Measurements from ENCODE around the gene FRMD4A.
"Not testable (repeated sequence)": the region's sequence is repeated elsewhere in the genome, so short reads cannot be mapped to it uniquely, and the experiment has no call there.

FRMD4A gene

DNA sequence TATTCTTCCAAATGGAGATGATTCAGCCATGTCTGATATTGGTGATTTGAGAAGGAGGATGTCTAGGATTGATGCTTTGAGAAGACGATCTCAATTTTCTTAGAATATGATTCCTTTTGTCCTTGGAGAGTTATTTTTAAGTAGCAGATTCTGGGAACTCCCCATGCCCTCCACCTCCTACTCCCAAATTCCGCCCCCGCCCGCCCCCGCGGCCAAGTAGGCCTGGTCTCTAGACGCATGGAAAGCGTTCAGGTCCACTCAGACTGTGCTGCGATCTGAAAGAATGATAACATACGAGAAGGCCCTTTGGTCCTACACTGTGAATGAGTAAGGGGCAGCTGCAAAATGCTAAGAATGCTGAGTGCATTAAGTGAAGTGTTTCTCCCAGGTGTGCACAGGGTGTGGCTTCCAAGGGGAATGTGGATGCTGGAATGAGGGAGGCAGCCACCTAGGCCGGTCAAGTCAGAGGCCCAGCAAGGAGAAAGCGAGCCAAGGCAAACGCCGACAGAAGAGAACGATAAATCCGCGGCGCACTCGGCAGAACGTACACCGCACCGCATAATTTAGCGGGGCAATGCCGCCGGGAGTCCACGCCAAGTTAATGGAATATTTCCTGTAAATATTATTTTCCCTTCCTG lies 601.7 kb downstream of the FRMD4A start:
- DNase-seq = no peak

DNA sequence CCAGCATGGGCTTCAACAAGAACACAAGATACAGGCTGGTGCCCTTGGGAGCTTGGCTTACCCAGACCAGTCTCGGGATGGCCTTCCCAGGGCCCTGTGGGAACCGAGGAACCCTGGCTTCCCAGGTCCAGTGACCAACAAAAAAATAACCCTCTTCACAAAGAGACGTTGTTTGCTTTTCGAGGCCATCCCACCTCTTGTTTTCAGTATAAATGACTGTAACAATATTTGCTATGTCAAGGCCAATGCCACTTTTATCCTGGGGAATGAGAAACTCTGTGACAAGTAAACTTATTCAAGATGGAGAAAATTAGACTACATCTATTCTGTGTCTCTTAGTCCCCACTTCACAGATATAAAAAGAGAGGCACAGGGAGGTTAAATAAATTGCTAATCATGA lies 605.1 kb downstream of the FRMD4A start:
- no peak for DNase-seq

DNA sequence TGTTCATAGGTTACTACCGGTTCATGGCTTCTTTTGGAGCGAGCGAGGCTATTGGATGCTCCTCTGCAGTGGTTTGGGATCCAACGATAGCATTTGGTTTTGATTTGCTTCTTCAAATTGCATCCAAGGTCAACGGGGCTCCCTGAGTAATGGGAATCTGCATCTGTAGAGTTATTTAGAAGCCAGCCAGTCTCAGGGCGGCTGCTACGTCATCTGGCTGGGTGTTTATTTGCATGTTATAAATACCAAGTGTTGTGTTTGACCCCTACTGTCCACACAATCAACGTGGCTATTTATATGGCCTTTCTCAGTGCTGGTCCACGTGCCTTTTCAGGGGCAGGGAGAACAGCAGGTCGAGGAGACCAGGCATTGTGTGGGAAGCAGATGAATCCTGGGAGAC lies 606.2 kb downstream of the FRMD4A start:
- no peak for DNase-seq

DNA sequence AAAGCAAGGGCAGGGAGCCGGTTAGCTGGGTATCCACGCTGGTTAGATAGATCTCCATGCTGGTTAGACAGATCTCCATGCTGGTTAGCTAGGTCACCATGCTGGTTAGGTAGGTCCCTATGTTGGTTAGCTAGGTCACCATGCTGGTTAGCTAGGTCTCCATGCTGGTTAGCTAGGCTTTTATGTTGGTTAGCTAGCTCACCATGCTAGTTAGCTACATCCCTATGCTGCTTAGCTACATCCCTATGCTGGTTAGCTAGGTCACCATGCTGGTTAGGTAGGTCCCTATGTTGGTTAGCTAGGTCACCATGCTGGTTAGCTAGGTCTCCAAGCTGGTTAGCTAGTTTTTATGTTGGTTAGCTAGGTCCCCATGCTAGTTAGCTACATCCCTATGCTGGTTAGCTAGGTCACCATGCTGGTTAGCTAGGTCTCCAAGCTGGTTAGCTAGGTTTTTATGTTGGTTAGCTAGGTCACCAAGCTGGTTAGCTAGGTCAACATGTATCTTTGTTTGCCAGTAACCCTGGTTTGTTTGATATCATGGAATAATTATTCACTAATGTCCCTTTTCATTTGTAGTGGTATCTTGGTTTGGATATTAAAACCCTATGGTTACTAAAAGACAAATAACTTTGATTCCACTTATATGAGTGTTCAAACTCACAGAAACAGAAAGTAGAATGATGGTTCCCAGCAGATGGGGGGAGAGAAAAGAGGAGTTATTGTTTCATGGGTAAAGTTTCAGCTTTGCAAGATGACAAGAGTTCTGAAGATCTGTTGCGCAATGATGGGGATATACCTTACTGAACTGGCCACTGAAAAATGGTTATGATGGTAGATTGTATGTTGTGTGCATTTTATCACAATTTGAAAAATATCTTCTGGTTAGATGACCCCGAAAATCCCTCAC lies 607.7 kb downstream of the FRMD4A start:
- no peak for DNase-seq

DNA sequence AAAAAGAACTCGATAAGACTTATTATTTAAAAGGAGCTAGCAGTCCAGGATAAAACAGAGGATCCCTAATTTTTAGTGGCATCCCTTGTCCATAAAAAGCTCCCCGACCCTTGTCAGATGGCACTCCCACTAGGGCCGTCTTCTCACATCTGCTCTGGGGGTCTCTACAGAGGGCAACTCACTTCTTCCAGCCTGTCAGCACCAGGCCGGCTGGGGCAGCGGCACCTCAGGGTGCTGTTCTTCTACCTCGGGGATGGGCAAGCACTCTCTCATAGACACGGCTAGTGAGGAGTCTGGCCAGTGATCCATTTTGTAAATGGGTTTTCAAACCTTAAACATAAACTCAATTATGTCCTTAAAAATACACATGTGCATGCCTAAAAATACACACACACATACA lies 609.2 kb downstream of the FRMD4A start:
- DNase-seq = no peak

DNA sequence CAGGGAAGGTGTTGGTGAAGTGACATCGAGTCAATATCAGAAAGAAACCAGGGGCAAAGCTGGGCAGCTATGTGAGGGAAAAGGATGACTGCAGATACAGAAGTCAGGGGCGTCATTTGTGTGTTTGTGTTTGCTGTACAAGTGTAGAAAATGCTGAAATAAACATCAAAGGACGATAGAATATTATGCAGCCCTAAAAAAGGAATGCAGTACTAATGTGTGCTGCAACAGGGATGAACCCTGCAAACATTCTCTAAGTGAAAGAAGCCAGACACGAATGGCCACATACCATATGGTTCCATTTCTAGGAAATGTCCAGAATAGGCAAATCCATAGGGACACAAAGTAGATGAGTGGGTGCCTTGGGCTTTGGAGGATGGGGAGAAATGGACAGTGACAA lies 610.0 kb downstream of the FRMD4A start:
- no peak for DNase-seq

DNA sequence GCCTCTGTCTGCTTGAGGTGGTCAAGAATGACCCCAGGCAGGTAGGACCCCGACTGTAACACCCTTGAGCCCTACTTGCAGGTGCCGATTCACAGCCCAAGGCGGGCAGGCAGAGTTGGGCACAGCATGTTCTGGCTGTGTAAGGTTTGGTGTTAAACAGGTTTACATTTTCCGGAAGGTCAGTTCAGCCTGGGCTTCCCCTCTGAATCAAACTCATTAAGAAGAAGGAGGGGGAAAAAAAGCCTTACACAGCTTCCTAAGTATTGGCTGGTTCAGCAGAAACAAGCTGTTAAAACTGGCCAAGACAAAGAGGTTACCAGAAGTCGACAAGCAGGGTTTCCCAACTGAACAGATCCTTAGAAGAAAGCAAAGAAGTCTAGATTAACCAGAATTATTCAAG lies 611.3 kb downstream of the FRMD4A start:
- DNase-seq = no peak

DNA sequence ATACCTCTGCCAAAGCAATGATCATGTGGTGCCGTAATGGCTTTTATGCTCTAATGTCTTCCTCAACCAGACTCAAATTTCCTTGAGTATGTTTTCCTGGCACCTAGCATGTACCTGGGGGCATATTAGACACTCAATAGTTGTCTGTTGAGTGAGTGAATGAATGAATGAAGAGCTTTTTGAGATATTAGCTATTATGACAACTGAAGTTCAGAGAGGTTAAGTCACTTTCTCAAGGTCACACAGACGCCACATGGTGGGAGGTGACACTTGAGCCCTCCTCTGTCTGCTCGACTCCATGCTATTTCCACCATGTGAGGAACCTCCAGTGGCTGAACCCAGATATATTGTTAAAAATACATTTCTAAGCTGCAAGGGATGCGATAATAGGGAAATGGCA lies 611.9 kb downstream of the FRMD4A start:
- DNase-seq = no peak

DNA sequence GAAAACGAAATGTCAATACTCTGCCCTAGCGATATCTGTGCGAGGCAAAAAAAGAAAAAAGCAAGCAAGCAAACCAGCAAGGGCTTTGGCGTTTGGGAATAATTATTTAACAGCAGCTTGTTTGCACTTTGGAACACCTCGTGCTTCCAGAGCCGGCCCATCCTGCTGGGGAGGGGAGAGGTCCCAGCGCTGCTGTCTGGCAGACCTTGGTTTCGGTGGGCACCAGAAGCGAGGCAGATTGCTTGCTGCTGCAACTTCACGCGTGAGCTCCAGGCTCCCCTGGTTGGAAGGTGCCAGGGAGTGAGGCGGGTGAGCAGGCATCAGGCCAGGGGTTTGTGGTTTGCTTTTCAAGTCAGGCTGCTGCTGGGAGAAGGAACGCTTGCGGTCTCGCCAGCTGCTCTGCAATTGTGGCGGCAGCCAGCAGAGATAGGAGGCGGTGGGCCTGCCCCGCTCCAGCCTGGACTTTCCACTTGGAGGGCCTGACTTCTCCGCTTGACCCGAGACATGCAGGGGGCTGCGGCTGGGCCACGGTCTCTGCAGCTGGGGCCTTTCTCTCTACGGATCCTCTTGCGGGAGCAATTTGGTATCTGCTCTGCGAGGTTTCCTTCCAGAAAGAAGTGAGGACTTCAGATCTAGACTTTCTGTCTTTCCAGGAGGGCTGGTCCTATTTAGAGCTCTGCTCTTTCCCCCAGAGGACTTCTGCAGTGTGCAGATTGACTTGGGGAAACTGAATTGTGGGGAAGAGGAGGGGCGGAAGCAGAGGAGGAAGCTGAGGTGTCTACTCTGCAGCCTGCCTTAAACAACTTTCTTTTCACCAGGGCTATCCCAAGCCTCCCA lies 612.6 kb downstream of the FRMD4A start:
- peak; percentile 10 for DNase-seq

DNA sequence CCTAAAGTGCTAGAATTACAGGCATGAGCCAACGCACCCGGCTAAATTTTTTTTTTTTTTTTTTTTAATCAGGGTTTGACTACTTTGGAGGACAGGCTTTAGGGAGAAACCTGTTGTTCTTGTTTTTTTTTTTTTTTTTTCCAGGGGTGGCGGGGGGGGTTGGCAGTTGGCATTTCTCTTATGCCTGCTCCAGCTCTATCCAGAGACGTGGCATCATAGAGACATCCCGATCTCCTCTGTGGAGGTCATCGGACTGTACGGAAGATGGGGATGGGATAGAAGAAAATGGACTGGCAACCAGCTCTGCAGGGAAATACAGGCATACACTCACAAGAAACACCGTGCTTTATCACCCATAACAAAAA lies 613.2 kb downstream of the FRMD4A start:
- DNase-seq = no peak

DNA sequence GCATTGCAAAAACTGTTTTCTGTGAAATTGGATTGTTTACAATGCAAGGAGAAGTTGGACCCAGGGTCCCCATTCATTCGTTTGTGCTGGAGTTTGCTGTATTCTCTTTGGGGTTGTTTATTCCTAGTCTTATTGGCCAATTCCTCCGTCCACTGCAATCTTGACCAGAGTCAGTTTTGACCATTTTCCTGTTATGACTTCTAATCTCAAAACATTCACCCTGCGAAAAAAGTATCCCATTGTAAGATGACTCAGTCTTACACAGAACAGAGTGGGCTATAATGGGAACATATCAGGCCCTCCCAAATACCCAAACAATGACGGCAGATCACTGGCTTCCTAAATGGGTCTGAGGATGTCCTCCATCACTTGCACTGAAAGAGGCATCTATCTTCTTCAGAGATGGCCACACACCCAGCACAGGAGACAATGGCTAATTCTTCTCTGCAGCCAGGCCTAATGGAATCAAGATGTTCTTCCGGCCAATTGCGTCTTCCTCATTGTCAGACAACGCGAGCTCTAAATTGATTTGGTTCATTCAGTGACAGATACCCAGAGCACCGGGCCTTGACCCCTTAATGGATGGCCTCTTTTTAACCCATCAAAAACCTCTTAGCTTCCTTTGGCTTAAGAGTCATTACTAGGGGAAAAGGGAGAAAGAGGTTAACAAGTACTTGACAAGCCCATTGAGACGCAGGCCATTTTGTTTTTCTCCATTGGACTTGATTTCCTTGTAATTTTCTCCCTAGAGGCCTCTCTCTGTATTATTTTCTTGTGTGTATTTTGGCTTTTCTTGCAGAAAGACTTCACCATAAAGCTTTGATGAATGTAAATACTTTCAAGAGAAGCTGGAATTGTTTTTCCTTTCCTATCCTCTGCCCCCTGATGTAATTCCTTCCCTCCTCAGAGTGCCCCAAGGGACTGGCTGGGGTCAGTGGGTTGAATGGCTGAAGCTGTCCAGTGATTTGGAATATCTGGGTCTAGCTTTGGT lies 614.3 kb downstream of the FRMD4A start:
- DNase-seq = no peak

DNA sequence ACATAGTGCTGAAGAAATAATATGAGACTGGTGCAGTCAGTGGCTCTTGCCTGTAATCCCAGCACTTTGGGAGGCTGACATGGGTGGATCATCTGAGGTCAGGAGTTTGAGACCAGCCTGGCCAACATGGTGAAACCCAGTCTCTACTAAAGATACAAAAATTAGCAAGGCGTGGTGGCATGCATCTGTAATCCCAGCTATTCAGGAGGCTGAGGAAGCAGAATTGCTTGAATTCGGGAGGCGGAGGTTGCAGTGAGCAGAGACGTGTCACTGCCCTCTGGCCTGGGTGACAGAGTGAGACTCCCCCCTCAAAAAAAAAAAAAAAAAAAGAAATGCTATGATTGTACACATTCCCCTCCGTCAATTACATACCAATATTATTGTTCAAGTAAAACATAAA lies 615.1 kb downstream of the FRMD4A start:
- DNase-seq = not testable (repeated sequence)

DNA sequence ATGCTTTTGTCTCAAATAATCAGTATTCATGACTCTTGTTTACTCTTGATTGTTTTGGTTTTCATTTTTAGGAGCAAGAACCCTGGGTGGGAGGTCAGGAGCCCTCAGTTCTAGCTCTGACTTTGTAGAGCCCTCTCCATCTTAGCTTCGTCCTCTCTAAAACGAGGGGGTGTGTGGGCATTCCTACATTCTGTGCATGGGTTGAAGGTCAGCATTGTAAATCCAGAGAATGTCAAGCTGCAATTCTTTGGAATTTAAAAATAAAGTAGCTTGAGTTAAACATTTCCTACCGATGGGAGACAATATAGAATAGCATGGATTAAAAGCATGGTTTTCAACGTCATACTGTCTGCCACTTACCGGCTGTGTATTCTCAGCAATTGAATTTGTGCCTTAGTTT lies 615.6 kb downstream of the FRMD4A start:
- no peak for DNase-seq

DNA sequence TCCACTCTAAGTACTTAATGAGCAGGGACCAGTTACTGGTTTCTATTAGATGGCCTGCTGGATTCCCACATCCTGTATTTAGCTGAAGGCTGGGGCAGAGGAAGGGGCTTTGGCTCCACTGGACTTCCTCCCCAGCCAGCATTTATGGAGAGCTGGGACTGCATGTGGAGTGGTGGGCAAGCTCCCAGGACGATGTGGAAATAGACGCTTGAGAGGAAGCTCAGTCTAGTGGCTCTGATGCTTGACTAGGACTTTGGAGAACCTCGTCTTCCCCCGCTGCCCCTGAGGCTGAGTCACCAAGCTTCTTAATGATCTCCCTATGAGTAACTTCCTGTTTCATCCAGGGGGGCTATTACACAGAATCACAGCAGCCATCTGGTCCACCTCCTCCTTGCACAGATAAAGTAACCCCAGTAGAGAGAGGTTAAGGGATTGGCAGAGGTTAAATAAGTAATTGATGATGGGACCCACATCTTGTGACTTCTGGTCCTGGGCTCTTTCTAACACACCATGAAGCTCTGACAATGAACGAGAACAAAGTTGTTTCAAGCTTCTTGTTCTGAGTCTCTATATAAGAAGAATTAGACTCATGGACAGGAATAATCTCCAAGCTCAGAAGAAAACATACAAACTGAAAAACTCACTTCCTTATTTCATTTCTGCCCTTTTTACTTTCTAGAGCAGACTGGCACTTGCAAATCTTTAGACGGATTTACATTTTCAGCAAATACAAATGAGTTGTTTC lies 617.7 kb downstream of the FRMD4A start:
- DNase-seq = peak; percentile 3

DNA sequence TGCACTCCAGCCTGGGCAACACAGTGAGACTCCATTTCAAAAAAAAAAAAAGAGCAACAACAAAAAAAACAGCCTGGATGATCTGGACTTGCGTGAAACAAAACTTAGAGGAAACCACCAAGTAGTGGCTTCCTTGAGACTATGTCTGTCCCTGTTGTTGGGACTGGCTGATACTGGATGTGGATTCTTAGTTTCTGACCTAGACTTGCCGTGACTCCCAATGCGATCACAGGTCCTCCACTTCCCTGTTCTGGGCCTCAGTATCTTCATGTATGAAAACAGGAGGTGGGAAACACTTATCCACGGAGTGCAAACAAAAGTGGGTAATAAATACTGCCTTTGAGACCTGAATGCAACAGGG lies 618.3 kb downstream of the FRMD4A start:
- no peak for DNase-seq

DNA sequence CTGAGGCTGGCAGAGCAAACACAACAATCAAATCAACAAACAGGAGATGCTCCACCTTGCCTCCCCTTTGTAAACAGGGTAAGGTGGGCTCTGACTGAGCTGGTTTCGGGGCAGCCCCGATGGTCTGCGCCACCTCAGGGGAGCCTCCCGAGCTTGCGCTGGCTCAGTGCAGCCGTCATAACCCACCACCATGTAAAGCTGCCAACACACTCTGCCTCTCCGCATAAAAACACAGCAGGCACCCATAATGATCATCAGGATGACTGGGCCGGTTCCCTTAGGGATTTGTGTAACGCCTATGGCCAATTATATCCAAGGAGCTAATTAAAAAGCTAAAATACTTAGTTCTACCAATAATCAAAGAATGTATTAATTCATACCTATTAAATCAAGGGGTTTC lies 619.4 kb downstream of the FRMD4A start:
- DNase-seq = no peak

DNA sequence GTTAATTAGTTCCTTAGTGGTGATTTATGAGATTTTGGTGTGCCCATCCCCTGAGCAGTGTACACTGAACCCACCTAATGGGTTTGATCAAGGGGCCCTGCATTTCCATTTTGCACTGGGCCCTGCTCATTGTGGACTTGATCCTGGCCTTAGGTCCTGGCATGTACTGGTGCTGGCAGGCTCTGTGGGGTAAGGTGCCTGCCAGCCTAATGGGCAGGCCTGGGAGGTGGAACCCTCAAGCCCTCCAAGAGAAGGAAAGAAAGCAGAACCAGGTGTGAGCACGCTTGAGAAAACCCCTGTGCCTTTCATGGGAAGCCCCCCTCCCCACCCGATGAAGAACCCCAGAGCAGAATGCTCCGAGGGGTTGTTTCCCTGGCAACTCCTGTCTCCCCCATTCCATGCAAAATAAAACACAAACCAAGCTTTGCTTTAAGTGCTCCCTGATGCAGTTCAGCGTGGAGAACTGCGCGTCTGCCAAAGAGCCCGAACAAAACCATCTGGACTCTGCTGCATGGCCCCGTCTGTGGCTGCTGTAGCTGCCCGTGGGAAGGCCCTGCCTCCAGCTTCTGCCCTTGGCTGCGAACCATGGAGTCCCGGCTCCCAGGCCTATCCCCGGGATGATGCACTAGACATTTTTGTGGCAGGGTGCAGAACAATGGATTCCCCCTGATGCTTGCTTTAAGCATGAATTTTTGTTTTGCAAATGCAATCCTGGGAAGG lies 620.6 kb downstream of the FRMD4A start:
- DNase-seq = no peak

DNA sequence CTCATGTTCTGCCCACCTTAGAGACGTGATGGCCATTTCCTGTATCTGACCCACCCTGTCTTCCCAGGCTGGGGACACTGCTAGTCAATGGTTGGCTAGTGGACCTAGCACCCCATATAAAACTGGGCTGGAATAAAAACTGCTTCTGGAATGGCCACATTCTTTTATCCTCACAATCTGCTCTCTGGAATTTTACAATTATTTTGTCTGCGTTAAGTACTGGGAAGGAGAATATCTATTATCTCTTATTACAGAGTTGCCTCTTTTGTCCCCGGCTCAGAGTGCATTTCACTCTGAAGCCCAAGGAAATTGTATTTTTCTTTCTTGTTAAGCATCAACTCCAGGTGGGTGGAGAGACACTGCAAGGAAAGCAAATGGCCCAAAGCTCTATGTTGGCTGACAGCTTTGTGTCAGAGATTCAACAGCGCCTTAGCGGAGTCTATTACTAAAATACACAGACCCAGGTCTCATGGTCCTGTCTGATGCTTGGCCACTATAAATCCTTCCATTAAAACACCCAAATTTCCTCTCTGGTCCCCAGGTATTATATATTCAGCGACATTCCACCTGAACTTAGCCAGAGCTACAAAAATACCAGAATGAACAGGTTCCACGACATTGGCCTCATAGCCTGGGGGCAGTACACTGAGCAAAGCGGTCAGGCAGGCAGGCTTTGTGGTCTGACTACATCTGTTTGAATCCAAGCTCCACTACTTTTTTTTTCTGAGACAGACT lies 622.3 kb downstream of the FRMD4A start:
- DNase-seq = no peak

DNA sequence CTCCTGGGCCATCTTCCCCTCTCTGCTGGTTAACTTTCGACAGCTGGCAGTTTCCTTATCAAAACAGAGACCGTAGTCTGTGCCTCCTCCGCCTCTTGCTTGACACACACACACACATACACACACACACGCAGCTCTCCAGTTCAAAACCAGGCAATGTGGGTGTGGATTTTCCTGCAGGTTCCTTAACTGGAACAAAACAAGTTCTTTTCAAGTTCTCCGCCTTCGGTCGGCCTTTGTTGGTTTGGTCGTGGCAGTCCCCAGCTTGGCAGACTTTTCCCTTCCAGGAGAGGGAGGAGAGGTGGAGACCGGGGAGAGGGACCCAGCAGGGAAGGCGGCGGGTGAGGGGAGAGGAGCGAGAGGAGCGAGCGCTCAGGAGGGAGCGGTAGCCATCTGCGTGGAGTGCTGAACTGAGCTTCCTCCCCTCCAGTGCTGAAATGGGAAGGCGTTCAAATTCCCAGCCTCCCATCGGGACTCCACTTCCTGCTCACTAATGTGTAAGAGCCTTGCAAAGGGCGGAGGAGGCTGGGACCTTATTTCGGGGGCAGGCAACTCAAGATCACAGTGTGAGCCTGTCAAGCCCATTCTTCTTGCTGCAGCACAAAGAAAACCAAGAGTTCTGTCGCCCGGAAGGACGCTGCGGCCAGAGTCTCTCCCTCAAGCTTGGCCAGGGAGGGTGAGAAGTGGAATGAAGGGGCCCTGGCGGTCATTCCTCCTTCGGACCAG lies 623.4 kb downstream of the FRMD4A start:
- no peak for DNase-seq

DNA sequence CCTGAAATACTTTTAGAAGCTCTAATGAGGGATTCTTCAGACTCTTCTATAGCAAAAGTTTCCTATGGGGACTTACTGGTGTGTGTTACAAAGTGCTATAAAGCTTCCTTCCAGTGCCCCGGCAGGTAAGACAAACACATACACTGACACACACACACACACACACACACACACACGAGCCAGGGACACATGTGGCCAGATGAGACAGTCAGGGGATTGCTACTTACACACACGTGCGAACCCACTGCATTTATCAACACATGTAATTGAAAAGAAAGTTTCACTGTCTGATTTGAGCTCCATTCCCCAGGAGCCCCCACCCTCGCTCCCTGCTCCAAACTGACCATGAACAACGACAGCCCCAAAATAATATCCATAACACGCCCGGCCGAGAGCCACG lies 624.1 kb downstream of the FRMD4A start:
- no peak for DNase-seq

All from activated naive CD4-positive, alpha-beta T cell treated with Interleukin-2 at 50 U/mL for 16 hours (primary cell).